ENCODE data around the gene DENND1B. TPM values are rescaled to one million over a fixed set of nuclear protein-coding genes. Genes with fewer than 3 reads are reported as not detected.

Gene DENND1B
- total RNA-seq, 1 experiment from 2014 or later = 28.2 TPM

- intact Hi-C loops (cut with micrococcal nuclease; ENCODE audit: unreplicated experiment) = no loop called here
- no peak for TF ChIP-seq CTCF (IDR thresholded peaks at IDR 0.05; ENCODE audit: unreplicated experiment)
- CTCF ChIA-PET = no interaction called here
- H3K27me3 Mint-ChIP-seq (ENCODE audit: unreplicated experiment) = no peaks in the 10 kb centered on the region
- peaks cover 40% of the 10 kb centered on the region for H3K4me1 Mint-ChIP-seq (ENCODE audit: low read depth, unreplicated experiment)
- no peak for DNase-seq
- no peak overlapping the region for H3K4me3 Mint-ChIP-seq (ENCODE audit: low read depth, unreplicated experiment)
- H3K27ac Mint-ChIP-seq (ENCODE audit: unreplicated experiment) = no peak overlapping the region
- H3K36me3 Mint-ChIP-seq (ENCODE audit: insufficient read depth, unreplicated experiment) = no peaks in the 10 kb centered on the region
- no TSS peak for BruUV-seq (replicated peaks)
- peaks cover 4% of the 10 kb centered on the region for H3K9me3 Mint-ChIP-seq (ENCODE audit: low read depth, unreplicated experiment)
These were observed 89.5 kb downstream of the DENND1B start for GRCh38 chr1:197685785-197686184.

- CTCF ChIA-PET = no interaction called here
- no peak overlapping the region for H3K4me3 Mint-ChIP-seq (ENCODE audit: low read depth, unreplicated experiment)
- H3K9me3 Mint-ChIP-seq (ENCODE audit: low read depth, unreplicated experiment) = peaks cover 3% of the 10 kb centered on the region
- no TSS peak for BruUV-seq (replicated peaks)
- no peak for TF ChIP-seq CTCF (IDR thresholded peaks at IDR 0.05; ENCODE audit: unreplicated experiment)
- no peak for DNase-seq
- intact Hi-C loops (cut with micrococcal nuclease; ENCODE audit: unreplicated experiment) = loop anchor here (5.0 kb wide), 1 partner anchor 233 kb away; the partner anchor contains the start of gene LHX9
- no peak overlapping the region for H3K27ac Mint-ChIP-seq (ENCODE audit: unreplicated experiment)
- no peaks in the 10 kb centered on the region for H3K27me3 Mint-ChIP-seq (ENCODE audit: unreplicated experiment)
- peaks cover 40% of the 10 kb centered on the region for H3K4me1 Mint-ChIP-seq (ENCODE audit: low read depth, unreplicated experiment)
- H3K36me3 Mint-ChIP-seq (ENCODE audit: insufficient read depth, unreplicated experiment) = no peaks in the 10 kb centered on the region
These were observed 91.3 kb downstream of the DENND1B start for GRCh38 chr1:197683895-197684553.

GRCh38 chr1:197683280-197683679, 92.0 kb downstream of the DENND1B start:
- Mint-ChIP-seq H3K27me3 (ENCODE audit: unreplicated experiment) (no peaks in the 10 kb centered on the region), H3K27ac (ENCODE audit: unreplicated experiment) (no peak overlapping the region), H3K4me1 (ENCODE audit: low read depth, unreplicated experiment) (peaks cover 40% of the 10 kb centered on the region), H3K9me3 (ENCODE audit: low read depth, unreplicated experiment) (no peaks in the 10 kb centered on the region), H3K36me3 (ENCODE audit: insufficient read depth, unreplicated experiment) (no peaks in the 10 kb centered on the region), H3K4me3 (ENCODE audit: low read depth, unreplicated experiment) (no peak overlapping the region)
- no peak for TF ChIP-seq CTCF (IDR thresholded peaks at IDR 0.05; ENCODE audit: unreplicated experiment)
- CTCF ChIA-PET = no interaction called here
- no TSS peak for BruUV-seq (replicated peaks)
- intact Hi-C loops (cut with micrococcal nuclease; ENCODE audit: unreplicated experiment) = loop anchor here (5.0 kb wide), 1 partner anchor 234 kb away; the partner anchor contains the start of gene LHX9
- DNase-seq = no peak

- intact Hi-C loops (cut with micrococcal nuclease; ENCODE audit: unreplicated experiment) = loop anchor here (5.0 kb wide), 1 partner anchor 237 kb away; the partner anchor contains the start of gene LHX9
- no TSS peak for BruUV-seq (replicated peaks)
- Mint-ChIP-seq H3K36me3 (ENCODE audit: insufficient read depth, unreplicated experiment) (no peaks in the 10 kb centered on the region), H3K27me3 (ENCODE audit: unreplicated experiment) (no peaks in the 10 kb centered on the region), H3K27ac (ENCODE audit: unreplicated experiment) (no peak overlapping the region), H3K4me1 (ENCODE audit: low read depth, unreplicated experiment) (peaks cover 53% of the 10 kb centered on the region), H3K4me3 (ENCODE audit: low read depth, unreplicated experiment) (no peak overlapping the region), H3K9me3 (ENCODE audit: low read depth, unreplicated experiment) (no peaks in the 10 kb centered on the region)
- no peak for DNase-seq
- CTCF ChIA-PET = no interaction called here
- TF ChIP-seq CTCF (IDR thresholded peaks at IDR 0.05; ENCODE audit: unreplicated experiment) = no peak
These were observed 95.0 kb downstream of the DENND1B start for GRCh38 chr1:197680311-197680710.

Measured in Calu3 (cell line).